Right lobe of liver (tissue), 4 donors: ENCODE measurements around the gene TAGLN2.

Source experiments
- POLR2A ChIP-seq: fragments of 450-650 bp; IDR thresholded peaks from one replicate; pipeline ENCODE4 v1.6.1; 2017; ENCODE audit warnings: antibody characterized with exemption, mild to moderate bottlenecking
- TF ChIP-seq, protein P1 (sequence below), 4 donors: fragments of 200-600 bp in 3 of 4; fragments of 450-650 bp in 1 of 4; IDR thresholded peaks; one replicate each; pipeline versions ENCODE4 v1.5.1 to v1.8.0; 2016 to 2022; ENCODE audit warnings: antibody characterized with exemption in 4 of 4, mild to moderate bottlenecking in 2 of 4
- donor health status: DM: no; HTN: no; CAD: no.
- donor health status: DM: no; HTN: no; CAD: no.
- donor health status: DM: no; HTN: yes; CAD: no.

DNA sequence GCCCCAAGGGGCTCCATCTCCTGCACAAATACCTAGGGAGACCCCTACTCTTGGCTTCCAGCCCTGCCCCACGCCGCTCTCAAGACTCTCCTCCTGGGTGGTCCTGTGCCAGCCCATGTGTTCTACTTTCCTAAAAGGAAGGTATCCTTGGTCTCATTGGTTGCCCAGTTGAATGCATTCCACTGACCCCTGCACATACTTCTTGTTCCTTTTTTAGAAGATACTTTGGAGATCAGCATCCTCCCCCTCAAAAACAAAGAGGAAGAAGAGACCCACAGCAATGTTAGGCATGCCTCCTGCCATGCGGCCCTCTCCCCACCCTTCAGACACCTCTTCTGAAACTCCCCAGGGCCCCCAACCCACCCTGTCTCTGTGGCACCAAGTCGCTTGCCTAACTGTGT lies 24.7 kb upstream of the TAGLN2 start:
- TF ChIP-seq, protein P1, sequence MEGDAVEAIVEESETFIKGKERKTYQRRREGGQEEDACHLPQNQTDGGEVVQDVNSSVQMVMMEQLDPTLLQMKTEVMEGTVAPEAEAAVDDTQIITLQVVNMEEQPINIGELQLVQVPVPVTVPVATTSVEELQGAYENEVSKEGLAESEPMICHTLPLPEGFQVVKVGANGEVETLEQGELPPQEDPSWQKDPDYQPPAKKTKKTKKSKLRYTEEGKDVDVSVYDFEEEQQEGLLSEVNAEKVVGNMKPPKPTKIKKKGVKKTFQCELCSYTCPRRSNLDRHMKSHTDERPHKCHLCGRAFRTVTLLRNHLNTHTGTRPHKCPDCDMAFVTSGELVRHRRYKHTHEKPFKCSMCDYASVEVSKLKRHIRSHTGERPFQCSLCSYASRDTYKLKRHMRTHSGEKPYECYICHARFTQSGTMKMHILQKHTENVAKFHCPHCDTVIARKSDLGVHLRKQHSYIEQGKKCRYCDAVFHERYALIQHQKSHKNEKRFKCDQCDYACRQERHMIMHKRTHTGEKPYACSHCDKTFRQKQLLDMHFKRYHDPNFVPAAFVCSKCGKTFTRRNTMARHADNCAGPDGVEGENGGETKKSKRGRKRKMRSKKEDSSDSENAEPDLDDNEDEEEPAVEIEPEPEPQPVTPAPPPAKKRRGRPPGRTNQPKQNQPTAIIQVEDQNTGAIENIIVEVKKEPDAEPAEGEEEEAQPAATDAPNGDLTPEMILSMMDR (IDR thresholded peaks at IDR 0.05), result no peak
- no peak for TF ChIP-seq POLR2A
